CD4-positive, alpha-beta T cell treated with Interleukin-15 for 1 hour (primary cell): ENCODE measurements around the gene CCDC51.

ENCODE experiments used
- DNase-seq: peaks from one replicate; pipeline ENCODE4 v3.0.0-alpha.2; 2020

The CCDC51 gene

DNA sequence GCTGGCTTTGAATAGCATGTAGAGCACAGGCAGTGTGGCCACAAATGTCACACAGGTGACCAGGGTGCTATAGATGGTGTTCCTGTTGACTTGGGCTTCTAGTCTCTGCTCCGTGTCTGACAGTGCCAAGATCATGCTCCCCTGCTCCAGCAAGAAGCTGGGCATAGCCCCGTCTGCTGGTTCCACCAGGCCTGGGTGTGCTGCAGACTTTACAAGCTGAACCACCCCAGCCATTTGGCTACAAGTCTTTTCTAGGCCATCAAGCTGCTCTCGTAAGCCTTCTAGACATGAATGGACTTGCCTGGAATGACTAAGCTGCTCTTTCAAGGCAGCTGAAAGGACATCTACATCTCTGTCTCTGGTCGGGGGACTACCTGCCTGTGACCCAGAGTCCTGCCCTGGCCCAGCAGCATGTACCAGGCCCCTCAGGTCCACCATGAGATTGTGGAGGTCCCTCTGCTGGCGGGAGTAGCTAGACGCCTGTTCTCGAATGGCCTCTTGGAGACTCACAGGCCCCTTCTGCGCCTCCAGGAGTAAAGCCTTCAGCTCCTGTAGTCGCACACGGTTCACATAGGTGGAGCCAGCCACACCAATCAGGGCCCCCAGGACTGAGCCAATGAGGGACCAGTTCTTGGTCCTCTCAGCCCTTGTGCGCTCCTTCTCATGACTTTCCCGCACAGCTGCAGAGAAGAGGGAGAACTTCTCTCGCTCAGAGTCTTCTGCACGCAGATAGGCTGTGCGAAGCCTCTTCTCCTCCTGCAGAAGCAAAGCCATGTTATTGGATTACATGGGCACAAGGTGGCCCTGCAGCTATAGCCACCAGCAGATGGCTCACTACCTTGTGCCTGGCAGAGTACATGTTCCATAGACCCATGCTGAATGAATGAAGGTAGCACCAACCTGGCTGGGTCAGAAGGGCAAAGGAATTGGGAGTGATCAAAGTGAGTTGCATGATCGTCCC is 7.2 kb downstream of the CCDC51 start:
- no peak for DNase-seq

DNA sequence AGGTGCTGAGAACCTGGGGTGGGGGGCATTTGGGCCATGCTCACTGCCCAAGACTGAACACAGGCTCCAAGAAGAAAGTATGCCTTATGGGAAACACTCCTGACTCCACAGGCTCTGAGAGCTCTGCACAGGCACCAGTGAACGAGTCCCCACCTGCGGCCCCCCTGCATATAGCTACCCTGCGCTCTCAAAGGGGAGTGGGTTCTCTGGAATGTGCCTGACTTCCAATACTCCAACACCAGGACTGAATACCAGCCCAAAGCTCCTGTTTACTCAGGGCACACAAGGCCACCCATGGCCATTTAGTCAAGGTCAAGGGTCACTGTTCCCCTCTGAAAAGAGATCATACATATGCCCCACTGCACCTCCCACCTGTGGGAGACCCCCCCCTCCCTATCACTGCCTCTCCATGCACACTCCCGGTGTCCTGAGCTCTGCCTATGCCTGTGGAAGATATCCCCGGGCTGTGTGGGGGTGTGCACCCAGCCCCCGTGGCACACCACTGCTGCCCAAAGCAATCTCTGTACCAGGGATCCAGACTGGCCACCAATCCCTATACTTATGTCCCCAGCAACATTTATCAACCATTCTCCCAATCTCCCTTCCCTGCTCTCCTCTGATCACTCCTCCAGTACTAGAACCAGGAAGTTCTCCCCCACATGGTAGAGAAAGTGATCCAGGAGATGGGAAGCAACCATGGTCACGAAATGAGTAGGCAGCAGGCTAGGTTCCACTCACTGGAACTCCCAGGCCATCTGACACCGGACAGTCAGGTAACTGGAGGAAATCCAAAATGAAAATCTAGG is 8.5 kb downstream of the CCDC51 start:
- DNase-seq = no peak

DNA sequence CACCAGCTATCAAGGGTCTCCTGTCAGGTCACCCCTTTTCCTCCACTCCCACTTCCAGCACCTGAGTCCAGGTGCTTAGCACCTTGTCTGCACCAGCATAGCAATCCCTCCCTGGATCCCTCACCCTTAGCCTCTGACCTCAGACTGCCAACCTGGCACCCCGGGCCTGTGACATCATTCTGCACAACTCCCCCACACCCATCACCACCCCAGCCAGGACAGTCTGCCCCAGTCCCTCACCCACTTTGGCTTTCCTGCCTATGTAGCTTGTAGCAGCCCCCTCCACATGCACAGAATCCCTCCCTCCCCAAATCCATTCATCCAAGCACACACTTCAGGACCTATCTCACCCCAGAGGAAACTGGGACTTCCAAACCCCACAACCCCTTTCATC is 9.2 kb downstream of the CCDC51 start:
- peak; percentile 12 for DNase-seq

DNA sequence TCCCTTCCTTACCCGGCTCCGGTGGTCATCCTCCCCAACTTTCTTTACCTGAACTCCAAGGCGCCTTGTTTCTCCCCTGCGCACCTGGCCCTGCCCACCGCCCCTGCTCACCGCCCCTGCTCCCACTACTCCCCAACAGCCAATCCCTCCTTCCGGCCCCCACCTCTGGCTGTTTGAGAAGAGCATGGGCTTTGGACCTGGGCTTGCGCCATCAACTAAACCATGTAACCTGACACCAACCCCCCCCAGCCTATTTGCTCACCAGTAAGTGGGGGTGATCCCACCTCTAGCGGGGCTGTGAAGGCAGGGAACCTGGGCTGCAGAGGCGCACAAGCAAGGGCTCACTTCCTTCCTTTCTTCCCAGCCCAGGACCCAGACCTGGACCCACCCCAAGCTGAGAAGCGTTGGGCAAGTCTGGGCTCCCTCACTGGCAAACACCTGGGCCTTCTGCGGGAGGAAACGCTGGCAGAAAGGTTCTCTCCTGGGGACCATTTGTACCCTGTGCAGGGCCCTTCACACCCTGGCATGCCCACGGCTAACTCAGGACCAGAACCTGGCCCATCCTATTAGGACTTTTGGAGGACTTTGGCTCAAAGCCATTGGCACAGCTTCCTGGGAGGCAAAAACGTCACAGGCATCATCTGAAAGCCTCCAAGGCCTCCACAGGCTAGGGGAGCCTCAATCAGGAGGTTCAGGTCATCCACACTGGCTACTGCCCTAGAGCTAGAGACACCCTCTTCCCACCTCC is 9.8 kb downstream of the CCDC51 start, which contains the start of gene PLXNB1:
Gene PLXNB1, minus strand, starts transcription at position 127 of the 748 bp plus-strand sequence. CDS start 5,475 bp downstream, outside the sequence.
- DNase-seq = peak; percentile 15

DNA sequence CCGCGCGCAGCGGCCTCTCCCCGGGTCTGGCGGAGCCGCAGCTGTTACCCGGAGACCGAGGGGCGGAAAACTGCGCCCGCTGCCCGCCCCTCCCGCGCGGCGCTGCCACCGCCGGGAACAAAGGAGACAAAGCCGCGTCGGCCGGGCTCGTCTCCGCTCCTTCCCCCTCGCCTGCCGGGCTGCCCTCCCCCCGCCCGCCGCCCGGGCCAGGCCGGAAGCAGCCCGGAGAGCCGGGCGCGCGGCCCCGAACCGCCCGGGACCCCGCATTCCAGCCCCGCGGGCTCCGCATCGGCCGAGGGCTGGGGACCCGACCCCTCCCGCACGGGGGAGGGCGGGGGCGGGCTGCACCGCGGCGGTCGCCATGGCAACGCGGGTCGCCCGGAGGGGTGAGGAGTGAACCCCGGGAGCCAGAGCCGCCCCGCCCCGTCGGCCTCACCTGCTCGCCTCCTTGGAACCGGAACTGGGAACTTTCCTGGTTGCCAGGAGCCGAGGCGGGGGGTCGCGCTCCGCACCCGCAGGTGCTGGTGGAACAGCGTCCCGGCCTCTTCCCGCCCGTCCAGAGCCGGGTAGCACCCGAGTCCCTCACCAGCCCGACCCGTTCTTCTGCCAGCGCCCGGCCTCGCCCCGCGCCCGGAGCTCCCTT is 10.5 kb downstream of the CCDC51 start:
- peak; percentile 64 for DNase-seq

DNA sequence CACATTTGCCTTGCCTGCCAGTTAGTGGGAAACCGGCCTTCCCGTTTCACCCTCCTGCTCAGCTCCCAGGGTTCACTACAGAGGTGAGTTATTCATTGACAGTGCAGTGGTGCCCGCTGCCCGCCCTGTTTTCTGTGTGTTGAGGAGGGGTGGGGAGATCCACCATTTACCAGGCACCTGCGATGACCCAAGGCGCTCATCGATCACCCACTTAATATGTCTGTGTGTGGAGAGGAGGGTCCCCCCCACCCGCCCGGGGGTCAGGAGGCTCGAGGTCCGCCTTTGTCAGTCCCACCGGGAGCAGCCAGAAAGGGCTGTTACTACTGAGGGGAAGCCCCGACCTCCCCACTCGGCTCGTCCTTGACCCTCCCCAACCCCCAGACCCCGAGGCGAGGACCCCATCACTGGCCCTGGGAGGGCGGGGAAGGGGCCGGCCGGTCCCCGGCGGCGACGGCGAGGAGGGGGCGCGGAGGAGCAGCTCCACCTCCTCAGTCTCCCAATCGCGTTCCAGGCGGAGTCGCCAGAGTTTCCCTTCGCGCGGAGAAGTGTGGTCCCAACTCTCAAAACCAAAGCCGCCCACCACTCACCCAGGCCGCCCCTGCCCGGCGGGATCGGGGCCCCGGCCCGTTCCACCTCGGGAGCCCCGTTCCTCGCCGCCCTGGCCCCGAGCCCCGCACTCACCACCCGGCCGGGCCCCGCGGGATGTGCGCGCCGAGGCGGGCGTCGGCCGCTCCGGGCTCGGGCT is 11.2 kb downstream of the CCDC51 start:
- DNase-seq = peak; percentile 15

DNA sequence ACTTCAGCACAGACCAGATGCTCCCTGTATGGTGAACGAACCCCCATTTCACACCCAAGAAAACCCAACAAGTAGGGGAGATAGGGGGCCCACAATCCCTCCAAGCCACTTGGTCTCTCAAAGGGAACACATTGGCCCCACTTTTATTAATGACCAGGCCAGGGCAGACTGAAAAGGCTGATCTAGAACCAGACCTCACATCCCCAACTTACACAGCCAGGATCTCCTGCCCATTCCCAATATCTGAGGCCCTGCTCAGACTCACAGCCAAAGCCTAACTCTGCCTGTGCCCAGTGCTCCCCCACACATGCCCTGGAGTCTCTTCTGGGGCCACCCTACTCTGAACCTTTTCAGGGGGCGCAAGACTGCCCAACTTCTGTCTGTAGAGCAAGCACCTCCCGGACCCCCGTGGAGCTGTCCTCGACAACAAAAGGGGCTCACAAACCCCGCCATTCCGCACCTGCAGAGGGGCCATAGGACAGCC is 11.8 kb downstream of the CCDC51 start:
- DNase-seq = peak; percentile 6

DNA sequence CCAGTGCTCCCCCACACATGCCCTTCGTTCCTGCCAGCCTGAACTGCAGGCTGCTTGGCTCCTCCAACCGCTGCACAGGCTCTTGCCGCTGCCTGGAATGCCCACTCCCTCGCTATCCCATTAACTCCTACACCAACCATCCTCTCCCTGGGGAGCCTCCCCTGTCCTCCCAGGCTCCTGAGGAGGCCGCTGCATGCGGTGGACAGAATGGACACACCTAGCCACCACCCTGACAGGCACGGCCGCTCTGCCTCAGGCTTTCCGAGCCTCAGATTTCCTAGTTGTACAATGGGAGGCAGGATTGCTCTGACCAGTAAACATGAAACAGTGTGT is 12.3 kb downstream of the CCDC51 start:
- DNase-seq = peak; percentile 12

DNA sequence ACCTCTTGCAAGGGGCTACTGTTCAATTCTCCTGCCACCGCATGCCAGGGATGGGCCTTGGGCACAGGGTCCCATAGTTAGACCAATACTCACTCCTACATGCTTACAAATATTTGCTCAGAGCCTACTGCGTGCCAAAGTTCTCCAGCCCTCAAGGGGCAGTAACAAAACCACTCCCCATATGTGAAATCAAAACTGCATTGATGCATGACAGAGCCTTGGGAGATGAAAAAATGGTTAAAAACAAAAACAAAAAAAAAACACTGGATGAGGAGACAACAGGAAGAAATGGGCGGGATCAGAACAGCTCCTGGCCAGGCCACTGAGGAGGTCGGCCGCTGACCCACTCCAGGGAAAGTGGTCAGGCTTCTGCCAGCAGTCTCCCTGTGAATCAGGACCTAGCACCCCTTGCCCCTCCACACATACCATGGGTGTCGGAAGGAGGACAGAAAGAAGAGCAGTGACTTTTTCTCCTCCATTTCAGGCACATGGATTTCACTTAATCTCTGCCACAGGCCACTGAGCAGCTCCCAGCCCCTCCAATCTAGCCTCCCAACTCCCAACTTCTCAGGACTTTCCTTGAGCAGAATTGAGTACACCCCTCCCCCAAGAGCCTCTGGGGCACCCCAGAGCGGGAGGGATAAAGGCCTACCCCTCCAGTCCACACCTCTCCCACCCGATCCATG is 12.8 kb downstream of the CCDC51 start:
- no peak for DNase-seq

DNA sequence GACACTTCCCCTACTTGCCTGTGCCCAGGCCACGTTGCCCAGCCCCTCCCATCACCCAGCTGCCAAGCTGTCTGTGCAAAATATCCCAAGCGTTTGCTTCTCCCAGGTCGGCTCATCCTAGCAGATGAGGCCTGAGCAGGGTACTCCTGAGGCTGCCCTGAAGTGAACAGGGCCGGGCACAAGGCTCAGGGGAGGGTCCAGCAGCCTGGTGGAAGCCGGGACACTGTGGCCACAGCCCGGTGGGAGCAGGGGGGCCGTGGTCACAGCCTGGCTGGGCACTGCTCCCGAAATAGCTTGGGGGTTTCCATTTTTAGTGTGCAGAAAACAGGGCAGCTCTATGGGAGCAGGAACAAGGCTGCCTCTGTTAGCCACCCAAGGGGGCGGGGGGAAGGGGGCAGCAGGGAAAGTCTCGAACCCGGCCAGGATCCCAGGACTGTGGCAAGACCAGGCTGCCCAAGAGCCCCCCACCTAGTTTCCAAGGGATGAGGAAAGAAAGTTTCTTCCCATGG is 13.5 kb downstream of the CCDC51 start:
- no peak for DNase-seq

DNA sequence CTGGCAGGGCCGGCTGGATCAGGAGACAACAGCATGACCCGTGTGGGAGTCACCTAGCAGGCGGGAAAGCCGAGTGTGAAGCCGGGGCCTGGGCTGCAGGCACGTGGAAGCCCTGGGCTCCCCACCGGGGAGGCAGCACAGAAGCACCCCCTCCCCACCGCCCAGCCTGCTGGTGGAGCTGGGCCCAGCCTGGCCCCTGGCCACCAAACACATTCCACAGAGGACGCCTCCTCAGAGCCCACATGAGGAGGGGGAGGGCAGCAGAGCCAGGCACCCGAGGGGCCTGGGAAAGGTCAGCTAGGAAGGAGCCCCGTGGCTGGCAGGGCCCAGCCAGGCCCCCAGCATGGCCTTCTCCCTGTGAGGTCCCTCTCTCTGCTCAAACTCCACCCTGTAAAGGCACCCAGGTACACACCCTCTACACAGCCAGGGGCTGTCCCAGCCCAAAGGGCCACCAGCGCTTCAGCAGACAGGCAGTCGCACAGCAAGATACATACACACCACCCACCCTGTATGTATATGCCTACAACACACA is 14.6 kb downstream of the CCDC51 start:
- DNase-seq = no peak

DNA sequence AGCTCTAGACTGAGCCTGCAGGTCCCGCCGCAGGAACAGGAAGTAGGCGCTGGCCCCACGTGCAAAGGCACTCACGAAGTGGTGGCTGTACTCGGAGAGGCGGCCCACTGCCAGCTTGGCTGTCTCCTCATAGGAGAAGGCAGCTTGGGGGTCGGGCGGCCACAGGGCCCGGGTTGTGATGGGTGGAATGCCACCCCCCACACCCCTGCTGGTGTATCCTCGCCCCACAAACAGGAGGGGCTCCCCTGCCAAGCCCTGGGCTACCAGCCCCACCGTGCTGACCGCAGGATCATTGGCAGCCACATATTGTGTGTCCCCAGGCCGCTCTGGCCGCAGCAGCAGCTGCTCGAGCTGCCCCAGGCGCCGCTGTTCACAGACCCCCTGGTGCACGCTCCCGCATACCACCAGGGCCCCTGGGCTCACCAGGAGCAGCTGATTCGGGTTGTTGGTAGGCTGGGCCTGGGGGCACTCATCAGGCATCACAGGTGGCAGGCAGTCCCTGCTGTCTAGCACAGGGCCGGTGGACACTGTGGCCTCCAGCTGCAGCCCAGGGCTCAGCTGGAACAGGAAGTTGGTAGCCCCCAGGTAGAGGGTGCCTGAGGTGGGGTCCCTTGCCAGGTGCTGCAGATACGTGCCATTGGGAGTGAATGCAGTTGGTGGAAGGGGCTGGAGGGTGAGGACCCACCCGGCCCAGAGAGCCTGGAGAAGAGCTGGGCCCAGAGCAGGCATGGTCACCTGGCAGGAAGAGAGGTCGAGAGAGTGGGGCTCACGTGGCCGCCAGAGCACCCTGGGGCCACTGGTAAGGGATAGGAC is 15.8 kb downstream of the CCDC51 start:
- DNase-seq = no peak

DNA sequence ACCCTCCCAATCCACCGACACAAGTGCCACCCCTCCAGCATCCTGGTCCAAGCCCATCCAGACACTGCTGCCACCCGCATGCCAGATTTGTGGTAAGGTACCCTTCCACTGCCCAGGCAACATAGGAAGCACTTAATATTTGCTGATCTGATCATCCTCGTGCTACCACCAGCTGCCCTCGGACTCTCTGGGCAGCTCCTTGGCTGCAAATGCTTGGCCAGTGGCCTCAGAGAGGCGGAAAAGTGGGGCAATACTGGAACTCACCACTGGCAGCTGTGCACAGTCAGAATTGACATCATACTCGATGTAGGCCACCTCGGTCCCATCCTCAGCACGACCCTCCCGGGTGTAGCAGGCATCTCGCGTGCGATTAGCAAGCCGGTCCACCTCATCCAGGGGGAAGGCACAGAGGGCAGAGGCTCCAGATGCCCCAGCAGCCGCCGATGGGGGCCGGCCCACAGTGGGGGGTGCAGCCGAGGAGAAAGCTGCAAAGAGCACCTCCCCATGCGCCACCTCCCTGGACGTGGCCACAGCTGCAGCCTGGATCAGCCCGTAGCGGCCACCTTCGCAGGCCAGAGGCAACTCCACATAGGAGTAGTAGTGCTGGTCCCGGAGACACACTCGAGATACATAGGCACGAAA is 16.6 kb downstream of the CCDC51 start:
- no peak for DNase-seq

DNA sequence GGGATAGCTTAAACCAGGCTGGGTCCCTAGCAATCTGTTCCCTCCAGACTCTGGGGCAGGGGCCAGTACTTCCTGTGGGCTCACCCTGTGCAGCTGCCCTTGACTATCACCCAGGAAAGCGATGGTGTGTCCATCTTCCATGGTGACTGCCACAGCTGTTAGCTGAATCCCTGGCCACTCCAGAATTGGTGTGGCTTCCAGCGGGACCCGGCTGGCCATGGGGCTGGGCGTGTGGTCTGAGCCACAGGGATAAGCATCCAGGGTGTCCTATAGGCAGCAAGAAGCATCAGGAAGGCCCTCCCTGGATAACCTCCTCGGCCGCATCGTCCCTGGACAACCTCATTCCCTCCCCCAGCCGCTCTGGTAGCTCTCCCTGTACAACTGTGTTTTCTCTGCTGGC is 17.2 kb downstream of the CCDC51 start:
- DNase-seq = no peak

DNA sequence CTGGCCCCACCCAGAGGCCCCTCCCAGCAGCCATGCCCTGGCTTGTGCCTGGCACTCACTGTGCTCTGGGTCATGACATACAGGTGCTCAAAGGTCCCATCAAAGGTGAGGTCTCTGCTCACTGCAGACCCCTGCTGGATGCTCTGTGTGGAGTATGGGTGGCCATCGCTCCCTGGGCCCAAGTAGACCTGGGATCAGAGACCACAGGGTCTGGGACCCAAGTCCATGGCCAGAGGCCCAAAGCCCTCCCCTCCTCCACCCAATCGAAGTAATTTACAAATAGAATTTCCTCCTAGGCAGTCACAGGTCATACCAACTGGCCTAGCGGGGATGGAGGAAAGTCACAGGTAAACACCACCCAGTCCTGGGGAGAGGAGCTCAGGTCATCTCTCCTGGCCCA is 17.6 kb downstream of the CCDC51 start:
- no peak for DNase-seq

DNA sequence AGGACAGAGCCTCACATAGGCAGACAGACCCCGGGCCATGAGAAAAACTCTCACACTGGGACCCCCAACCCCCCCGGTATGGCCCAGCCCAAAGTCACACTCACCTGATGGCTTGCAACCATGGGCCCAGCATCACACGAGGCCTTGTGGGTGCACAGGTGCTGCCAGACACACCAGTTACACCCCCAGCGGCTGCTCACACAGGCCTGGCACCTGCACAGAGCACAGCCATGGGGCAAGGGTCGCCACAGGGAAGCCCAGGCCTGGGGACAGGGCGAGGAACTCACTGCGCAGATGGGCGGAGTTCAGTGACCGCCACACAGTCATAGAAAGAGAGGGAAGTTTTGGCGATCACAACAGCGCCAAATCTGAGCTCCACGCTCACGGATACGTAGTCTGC is 19.4 kb downstream of the CCDC51 start:
- no peak for DNase-seq

DNA sequence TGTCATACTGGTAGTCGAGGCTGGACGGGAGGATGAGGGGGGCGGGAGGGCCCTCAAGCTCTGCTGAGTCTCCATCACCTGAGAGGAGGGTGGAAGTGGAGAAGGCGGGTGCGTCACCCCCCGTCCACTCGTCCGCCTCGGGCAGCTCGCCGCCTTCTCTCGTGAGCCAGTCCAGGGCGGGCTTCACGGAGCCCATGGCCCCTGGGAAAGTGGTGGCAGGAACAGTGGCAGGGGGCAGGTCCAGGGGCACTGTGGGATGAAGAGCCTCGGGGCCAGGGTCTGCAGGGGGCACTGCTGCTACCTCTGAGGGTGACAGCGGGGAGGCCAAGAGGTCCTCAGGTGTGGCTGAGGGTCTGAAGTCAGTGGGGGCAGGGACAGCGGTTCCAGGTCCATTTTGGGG is 20.3 kb downstream of the CCDC51 start:
- DNase-seq = no peak

DNA sequence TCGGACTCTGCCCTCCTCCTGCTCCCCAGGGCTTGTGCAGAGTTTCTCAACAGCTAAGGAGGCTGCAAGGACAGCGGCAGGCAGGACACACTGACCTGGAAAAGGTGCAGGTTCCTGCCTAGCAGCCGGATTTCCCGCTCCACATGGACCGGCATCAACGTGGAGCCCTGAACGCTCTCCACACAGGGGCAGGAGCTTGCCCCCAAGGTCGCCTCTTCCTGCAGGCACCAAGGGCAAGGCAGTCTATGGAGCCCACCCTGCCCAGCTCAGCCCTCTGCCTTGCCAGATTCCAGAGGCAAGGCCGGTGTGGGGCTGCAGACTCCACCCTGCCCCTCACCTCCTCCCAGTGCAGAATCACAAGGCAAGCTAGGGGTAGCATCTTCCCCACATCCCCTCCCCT is 20.8 kb downstream of the CCDC51 start:
- no peak for DNase-seq

DNA sequence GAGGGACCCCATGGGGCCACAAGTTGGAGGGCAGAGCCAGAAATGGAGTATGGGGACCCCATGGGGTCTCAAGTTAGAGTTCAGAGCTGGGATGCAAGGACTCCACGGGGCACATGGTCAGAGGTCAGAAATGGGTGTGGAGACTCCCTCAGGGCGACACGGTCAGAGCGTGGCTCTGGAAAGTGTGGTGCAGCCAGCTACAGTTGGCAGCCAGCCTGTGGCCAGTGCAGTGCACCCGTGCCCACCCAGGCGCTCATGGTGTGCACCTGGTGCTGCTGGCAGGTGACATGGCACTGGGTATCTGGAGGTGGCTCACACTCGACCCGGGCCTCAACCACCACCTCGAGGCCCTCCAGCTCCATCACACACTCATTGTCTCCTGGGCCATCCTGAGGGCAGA is 21.3 kb downstream of the CCDC51 start:
- DNase-seq = no peak
